Activated CD4-positive, alpha-beta T cell treated with anti-CD3 and anti-CD28 coated beads for 48 hours (primary cell): ENCODE measurements around the gene BNIP5.
A peak's percentile ranks its signal among the peaks of the same experiment; 100 is the strongest.

Experiments used
- DNase-seq: peaks from one replicate; pipeline ENCODE4 v3.0.0-alpha.2; 2020

Gene BNIP5, protein sequence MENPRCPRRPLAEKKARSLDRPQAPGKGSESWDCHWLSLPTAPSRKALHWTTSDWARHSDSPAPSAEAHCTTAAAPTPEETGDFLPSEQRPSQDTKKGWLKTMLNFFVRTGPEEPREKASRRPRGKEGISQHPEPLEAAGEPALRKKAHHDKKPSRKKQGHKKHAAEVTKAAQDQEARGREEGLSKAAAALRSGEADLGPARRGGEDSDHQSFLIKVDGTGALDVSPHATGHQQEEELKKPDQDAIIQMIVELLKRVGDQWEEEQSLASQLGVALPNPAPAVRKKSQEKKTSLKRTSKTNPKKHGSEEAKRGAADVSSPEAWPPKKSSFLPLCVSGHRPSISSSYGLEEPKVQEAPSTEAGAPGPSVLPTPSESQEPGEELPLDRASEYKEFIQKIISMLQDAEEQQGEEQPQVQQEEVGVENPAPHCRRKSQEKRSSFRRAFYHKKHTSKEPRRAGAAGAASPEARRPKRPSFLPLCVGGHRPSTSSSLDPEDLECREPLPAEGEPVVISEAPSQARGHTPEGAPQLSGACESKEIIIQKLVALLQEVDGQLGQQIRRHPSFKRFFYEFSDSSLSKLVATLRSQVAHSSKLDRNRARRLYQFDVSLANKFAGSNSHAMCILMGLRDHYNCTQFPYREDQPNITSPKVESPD

DNA sequence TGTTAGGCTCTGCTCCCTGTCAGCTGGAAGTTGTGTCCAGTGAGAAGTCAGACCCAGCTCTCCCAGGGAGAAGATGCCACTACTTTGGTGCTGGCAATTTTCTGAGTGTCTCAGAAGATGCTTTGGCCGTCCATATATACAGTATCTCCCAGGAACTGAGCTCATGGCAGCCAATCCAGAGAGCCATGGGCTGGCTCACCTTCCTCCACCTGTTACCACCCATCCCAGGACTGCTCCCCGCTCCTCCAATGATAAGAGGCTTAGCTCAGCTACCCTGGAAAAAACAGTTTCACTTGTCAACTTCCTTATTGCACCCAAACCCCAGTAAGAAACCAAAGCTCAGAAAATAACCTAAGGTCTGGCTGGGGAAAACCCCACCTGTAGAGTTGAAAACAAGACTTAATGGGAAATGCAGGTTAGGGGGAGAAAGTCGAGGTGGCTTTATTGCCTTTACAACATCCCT, at the start of gene BNIP5:
BNIP5 (minus strand) TSS at position 110 of the 463 bp plus-strand sequence. CDS start 6,198 bp downstream, outside the sequence.
- DNase-seq, result no peak

DNA sequence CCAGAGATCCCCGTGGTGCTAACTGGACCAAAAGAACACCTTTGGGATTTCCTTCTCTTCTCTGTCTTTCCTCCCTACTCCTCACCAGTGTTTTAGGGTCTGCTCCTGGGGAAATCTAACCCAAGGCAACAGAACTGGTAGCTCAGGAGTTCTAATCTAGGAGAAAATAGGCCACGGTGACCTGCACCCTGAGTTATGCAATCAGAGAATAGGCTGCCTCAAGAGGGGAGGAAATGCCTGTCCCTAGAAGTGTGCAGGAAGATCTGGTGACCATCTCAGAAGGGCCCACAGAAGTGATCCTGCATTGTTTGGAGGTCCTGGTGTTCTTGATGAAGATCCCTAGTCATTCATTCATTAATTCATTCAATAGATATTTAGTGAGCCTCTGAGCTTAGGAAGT, 47.4 kb upstream of the BNIP5 start:
- no peak for DNase-seq

DNA sequence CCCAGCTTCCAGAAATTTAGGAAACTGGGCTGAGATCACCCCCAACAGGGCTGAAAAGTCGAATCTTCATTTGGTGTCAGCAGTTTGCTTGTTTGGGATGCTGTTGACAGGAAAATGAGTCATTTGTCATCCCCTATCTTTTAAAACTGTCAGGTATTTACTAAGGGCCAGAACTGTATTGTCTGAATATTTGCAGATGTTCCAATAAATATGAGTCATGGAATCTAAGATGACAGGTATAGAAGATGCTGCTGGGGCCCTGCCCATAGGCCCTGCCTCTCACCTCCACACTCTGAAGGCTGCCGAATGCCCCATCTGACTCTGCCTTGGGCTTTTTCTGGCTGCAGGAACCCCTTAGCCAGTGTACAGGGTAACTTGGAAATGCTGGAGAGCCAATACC, 46.9 kb upstream of the BNIP5 start:
- DNase-seq, result peak; percentile 21

DNA sequence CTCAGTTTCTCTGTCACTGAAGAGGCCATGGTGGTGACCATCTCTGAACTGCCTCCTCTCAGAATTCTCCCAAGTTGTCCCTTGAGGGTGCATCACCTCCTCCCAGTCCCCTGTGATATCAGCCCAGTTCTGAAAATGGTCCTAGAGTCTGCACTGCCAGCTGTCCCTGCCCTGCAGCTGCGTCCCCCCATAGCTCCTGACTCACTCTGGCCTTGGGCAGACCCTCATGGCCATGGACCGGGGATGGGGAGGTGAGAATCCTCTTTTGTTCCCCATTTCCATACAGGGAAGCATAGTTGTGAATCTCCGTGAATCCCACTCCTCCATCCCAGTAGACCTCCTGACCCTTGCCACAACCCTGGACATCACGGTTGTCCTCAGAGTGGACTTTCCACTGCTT, 46.3 kb upstream of the BNIP5 start:
- DNase-seq, result no peak

DNA sequence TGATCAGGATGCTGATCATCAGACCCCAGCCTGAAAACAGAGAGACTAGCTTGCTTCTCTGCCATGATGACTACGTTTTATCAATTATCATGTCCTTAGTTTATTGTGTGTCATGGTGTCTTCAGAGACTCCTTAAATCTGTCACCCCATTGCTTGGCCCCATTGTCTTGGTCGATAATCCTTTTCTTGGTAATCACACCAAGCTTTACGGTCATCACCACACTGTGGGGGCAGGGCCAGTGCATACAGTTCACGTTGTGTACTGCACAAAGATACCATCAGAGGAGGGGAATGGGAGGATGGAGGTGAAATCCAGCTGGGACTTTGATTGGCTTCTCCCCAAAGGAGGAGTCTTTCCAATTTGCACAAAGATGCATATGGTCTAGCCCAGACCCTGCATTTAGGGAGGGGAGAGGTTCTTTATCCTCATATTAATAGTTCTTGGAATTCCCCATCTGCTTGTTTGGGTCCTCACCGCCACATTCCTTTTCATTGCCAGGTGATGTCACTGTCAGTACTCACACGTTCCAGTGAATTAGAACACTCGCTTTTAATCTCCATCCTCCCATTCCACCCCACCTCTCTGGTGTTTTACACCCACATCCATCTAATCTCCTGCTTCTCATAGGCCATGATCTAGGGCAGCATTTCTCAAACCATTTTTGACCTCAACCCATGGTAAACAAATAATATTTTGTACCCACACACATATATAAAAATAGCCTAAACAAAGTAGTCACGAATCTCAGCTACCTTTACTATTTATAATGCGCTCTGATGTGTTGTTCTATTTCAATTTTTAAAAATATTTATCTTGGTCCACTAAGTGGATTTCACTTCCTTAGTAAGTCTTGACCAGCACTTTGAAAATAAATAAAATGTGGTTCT, 45.1 kb upstream of the BNIP5 start:
- no peak for DNase-seq

DNA sequence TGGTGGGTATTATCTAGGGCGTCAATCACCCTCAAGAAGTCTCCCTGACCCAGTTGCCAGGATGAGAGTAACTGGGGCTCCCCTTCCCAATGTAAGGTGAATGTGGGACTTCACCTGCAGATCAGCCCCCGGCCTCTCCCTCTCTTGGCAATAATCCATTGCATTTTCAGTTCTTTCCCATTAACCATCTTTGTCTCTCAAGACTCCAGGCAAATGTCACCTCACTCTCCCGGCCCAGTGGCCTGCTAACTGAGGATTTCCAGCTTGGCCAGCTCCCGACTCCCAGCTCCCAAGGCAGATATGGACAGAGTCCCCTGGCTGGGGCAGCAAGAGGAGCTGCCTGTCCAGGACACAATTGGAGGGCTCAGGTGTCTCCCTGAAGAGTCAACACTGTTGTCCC, 43.5 kb upstream of the BNIP5 start:
- no peak for DNase-seq

DNA sequence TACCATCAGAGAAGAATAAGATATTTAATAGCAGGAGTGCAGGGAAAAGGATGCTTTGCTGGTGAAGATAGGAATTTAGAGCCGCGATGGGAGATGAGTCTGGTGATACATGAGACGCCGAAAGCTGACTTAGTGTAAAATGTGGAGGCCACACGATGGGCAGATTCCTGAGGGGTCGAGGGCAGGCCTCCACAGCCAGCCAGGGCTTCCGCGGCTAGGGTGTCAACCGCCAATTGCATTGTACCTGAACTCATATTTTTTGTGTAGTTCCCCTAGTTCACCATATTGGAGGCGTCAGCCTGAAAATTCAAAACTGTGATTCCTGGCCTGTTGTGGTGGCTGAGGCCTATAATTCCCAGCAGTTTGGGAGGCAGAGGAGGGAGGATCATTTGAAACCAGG, 42.2 kb upstream of the BNIP5 start:
- no peak for DNase-seq

DNA sequence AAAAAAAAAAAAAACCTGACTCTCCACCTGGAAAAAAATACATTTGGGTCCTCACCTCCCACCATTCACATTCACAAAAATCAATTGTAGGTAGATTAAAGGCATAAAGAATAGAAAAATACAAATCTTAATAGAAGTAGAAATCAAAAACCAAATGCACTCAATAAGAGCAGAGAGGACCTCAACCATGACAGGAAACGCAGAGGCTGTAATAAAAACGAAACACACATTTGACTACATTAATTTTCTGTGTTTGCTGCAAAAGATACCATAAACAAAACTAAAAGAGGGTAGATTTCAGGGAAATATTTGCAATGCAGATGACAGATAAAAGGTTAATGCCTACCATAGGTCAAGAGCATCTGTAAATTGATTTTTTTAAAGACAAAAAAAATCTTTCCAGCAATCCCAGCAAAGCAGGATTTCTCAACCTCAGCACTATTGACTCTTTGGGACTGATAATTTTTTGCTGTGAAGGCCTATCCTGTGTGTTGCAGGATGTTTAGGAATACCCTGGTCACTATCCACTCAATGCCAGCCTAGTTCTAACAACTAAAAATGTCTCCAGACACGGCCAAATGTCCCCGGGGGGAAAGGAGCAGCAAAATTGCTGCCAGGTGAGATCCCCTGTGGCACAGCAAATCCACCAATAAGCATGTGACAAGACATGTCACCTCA, 41.7 kb upstream of the BNIP5 start:
- DNase-seq, result no peak

DNA sequence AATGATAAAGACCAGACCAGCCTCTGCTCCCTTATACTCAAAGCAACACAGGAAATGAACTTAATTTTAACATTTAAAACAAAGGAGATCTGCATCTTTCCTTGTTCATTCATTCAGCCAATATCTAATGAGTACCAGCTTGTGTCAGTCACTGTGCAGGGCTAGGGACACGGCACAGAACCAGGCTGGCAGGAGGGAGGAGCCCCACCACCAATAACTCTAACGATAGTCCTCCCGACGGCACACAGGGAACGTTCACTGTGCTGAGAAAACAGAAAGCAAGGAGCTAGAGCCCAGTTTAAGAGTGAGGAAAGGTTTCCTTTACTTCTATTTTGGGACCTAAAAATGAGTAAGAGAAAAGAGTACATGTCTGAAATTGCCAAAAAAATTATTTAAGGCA, 40.9 kb upstream of the BNIP5 start:
- no peak for DNase-seq

DNA sequence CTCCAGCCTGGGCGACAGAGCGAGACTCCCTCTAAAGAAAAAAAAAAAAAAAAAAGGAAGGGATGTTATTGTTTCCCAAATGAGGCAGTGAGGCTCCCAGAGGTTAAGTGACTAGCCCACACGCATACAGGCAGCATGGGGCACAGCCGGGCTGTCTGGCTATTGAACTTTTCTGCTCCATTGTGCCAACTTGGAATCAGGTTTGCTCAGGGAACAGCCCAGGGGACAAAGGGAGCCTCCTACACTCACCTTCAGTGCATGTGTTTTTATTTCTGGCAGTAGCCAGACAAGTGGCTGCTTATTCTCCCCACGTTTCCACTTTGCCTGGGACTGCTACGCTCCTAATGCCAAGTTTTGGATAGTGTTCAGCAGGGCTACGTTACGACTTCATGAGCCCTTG, 40.1 kb upstream of the BNIP5 start:
- DNase-seq, result no peak

DNA sequence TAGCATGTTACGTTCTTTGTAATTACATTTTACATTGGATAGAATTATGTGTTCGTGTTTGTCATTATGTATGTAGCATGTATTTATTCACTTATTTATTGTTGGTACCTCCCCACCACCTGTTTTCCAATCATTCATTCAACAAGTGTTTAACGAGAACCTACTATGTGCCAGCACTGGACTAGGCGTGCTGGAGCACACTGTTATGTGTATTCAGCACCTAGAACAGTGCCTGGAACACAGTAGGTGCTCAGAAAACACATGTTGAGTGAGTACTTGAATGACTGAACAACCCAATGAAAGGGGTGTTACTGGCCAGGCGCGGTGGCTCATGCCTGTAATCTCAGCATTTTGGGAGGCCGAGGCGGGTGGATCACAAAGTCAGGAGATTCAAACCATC, 39.5 kb upstream of the BNIP5 start:
- DNase-seq, result no peak

DNA sequence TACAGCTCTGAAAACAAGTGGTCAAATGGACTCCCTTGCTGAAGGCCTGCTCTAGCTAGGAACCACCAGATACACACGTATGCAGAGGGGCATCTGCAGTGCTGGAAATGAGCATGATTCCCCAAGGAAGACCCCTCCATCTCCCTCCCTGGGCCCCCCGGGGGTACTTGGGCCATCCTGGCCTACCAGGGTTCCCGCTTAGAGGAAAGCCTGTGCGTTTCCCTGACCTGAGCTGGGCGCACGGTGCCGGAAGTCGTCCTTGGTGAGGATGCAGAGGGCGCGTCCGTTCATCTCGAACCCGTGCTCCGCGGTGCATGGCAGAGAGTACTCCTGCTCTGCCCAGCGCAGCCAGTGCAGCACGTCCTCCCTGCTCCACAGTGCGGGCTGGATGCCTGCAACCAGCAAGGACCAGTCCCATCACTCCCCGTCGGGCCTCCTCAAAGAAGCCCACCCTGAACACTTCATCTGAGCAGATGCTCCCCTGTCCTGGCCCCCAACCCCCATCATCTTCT, 39.0 kb upstream of the BNIP5 start:
- no peak for DNase-seq

DNA sequence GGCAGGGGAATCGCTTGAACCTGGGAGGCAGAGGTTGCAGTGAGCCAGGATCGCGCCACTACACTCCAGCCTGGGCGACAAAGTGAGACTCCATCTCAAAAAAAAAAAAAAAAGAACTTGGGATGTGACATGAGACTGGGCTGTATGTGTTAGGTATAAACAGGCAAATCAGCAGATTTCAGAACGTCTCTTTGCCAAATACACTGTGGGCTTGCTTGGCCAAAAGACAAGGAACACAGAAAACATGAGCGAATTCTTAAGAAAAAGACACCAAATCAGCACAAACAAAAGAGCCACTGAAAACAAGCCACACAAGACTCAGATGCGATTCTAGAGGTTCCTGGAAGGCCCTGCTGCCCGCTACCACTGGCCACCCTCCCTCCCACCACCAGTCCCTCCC, 38.3 kb upstream of the BNIP5 start:
- no peak for DNase-seq

DNA sequence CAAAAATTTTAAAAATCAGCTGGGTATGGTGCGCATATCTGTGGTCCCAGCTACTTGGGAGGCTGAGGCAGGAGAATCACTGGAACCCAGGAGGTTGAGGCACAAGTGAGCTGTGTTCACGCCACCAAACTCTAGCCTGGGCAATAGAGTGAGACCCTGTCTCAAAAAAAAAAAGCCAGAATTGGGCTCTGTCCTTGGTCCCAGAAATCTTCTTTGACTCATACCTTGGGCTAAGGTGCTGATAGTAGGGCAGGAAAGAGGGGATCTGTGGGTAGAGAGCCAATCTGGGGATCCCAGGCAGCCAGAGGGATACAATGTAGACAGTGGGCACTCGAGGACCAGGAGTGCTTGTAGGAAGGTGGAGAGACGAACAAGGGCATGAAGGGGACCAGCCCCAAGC, 37.5 kb upstream of the BNIP5 start:
- no peak for DNase-seq

DNA sequence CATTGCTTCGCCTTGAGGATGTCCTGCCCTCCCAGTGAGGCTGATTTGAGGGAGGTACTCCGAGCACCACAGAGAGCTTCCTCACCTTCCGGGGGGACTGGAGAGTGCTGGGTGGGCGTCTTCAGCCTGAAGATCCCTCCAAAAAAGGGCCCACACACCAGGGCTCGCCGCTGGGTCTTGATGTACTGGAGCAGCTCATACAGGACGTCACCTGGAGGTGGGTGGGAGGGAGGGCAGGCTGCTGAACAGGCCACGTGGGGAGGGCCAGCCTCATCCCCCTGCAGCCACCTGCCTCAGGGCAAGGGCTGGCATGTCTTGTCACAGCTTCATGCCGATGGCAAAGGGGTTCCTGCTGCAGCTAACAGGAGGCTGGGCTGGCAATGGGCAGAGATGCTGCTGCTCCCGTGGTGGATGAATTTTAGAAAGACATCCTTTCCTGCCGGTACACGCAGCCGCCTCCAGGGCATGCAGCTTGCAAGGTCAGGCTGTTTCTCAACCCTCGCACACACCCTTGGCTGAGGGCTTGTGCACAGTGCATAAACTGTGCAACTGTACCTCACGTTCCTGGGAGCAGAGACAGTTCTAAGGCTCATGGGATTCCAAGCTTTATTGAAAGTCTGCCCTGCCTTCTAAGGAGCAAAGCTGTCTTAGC, 36.8 kb upstream of the BNIP5 start:
- no peak for DNase-seq

DNA sequence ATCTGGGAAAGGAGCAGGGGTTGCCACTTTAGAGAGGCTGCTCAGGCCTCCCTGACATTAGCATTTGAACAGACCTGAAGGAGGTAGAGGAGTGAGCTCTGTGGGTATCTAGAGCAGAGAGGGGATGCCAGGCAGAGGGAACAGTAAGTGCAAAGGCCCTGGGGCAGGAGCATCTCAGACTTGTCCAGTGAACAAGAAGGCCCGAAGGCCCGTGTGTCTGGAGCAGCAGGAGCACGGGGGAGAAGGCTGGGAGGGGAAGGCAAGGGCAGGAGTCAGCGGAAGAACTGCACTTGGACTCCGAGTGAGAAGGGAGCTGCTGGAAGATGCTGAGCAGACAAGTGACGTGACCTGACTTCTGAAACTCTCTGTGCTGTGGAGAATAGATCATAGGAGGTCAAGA, 35.4 kb upstream of the BNIP5 start:
- no peak for DNase-seq

DNA sequence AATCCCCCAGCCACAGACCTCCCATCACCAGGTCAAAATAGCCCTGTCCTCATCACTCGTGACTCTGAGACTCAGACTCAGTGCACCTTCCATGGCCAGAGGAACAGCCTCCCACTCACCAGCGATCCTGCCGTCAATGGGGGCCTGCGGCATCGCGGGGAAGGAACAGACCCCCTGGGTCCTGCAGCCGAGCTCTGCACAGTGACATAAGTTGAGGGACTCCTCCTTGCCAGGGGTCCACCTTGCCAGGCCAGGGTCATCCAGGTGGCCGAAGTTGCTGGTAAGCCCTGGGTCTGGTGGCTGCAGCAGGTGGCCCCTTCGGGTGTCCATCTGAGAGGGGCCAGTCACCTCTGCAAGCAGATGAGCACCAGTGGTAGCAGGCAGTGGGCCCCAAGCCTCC, 34.5 kb upstream of the BNIP5 start:
- no peak for DNase-seq

DNA sequence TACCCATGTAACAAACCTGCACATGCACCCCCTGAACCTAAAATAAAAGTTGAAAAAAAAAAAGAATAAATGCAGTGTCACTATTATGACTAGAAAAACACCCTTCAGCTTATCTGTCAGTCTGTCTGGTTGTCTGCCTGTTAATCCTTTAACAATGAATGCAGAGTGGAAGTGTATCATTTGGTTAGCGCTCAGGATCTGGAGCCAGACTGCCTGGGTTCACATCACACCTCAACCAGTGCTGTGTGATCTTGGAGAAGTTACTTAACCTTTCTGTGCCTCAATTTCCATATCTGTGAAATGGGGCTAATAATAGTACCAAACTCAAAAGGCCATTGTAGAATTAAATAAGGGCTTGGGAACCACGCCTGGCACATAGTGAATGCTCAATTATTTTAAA, 34.0 kb upstream of the BNIP5 start:
- no peak for DNase-seq

DNA sequence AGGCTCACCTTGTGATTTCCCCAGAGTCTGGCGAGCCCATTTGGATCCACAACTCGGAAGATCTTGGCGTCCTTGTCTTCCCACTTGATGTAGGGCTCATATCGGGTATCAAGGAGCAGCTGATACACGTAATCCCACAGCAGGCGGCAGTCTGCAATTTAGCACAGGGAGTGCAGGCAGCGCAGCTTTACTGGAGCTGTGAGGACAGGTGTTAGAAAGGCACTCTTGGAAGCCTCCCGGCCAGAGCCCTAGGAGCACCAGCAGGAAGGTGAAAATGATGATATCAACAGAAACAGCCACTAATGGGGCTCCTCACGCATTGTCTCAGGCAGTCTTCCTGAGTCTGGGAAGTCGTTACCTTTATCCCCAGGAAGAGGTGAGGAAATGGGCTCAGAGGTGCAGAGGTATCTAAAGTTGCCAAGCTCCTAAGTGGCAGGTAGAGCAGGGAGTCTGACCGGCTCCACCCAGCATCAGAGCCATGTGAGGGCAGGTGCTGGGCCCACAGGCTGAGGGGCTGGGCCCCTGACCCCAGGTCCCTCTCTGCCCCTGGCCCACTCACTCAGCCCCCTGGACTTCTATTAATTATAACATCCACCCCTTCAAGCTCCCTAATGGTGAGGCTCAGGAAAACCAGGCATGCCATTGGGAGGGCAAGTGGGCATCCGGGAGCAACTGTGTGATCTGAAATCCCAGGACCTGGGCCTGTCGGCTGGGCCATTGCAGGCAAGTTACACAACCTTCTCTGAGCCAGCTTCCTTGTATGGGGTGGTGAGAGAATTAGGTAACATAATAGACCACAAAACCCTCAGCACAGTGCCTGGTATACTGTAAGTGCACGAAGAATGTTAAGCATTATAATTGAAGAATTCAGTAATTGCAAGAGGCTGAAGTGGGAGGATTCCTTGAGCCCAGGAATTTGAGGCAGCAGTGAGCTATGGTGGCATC, 32.5 kb upstream of the BNIP5 start:
- no peak for DNase-seq

DNA sequence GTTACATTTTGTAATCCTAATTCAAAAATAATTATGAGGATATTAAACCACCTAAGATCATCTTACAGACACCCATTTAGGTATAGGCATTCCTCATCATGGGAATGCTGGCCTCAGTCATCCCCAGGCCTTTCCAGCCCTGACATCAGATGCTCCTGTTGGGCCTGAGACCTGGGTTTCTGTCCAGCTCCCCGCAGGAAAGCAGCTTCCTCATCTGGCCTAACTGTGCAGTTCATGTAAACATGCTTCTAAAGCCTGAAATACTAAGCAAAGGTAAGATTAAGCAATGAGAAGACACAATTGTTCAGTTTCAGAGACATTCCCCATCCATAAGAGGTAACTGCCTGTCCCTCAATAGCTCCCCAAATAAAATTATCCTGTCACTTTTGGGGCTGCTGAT, 31.7 kb upstream of the BNIP5 start:
- DNase-seq, result no peak

DNA sequence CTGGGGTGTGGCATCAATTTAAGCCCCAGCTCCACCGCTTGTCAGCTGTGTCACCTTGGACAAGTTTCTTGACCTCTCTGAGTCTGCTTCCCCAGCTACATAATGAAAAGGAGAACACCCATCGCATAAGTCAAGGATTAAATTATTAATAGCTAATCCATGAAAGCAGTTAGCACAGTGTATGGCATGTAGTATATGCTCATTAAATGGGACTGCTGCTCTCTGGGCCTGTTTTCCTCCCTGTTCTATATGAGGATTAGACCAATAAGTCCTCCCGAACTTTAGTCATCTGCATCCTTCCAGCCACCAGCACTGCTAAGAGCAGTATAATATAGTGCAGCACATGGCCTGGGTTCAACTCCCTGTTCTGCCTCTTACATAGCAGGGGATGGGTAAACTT, 31.1 kb upstream of the BNIP5 start:
- no peak for DNase-seq
